Neural cell (in vitro differentiated cells): Measurements from ENCODE around the gene CYP2U1. TPM values are rescaled to one million over a fixed set of nuclear protein-coding genes. Genes with fewer than 3 reads are reported as not detected.

Experiments
- H2AFZ ChIP-seq: fragments of 200-600, 300-800 bp; sonication (generic), shearing (Covaris generic); 2 replicates; pipeline ENCODE4 v1.6.0; 2014; ENCODE audit warnings: low read depth, mild to moderate bottlenecking, antibody characterized with exemption, low read length, moderate library complexity
- H3F3A ChIP-seq: fragments of 200-600 bp; shearing (Covaris generic); 2 replicates; pipeline ENCODE4 v1.6.1; 2016; ENCODE audit warnings: mild to moderate bottlenecking, moderate library complexity, mixed read lengths, antibody characterized with exemption, low read length; ENCODE audit not compliant: insufficient read depth, poor library complexity, severe bottlenecking
- H3K27ac ChIP-seq: fragments of 200-600, 300-800 bp; sonication (generic), shearing (Covaris generic); 2 replicates; pipeline ENCODE4 v1.5.1; 2014; ENCODE audit warnings: mild to moderate bottlenecking, low read length, moderate library complexity
- H3K27me3 ChIP-seq: fragments of 300-800, 200-600 bp; sonication (generic), shearing (Covaris generic); 2 replicates; pipeline ENCODE4 v1.6.0; 2014; ENCODE audit warnings: mild to moderate bottlenecking, low read depth, low read length, moderate library complexity; ENCODE audit not compliant: insufficient read depth
- H3K36me3 ChIP-seq: fragments of 300-800, 200-600 bp; sonication (generic), shearing (Covaris generic); 2 replicates; pipeline ENCODE4 v1.5.1; 2014; ENCODE audit warnings: mild to moderate bottlenecking, antibody characterized with exemption, low read length, moderate library complexity; ENCODE audit not compliant: insufficient read depth
- H3K4me2 ChIP-seq: fragments of 300-800, 200-600 bp; sonication (generic), shearing (Covaris generic); 2 replicates; pipeline ENCODE4 v1.6.0; 2014; ENCODE audit warnings: mild to moderate bottlenecking, low read length
- H3K4me3 ChIP-seq: fragments of 300-800, 200-600 bp; sonication (generic), shearing (Covaris generic); 2 replicates; pipeline ENCODE4 v1.5.1; 2014; ENCODE audit warnings: mild to moderate bottlenecking, low read length, moderate library complexity
- H3K79me2 ChIP-seq: fragments of 200-600 bp; shearing (Covaris generic); replicated peaks from 2 replicates; pipeline ENCODE4 v1.6.0; 2014; ENCODE audit warnings: mild to moderate bottlenecking, low read length, moderate library complexity; ENCODE audit not compliant: insufficient read depth
- H3K9ac ChIP-seq: fragments of 300-800, 200-600 bp; sonication (generic), shearing (Covaris generic); 2 replicates; pipeline ENCODE4 v1.6.1; 2016; ENCODE audit warnings: mild to moderate bottlenecking, low read length, mixed read lengths
- H3K9me2 ChIP-seq: fragments of 200-600 bp; shearing (Covaris generic); 2 replicates; pipeline ENCODE4 v1.6.1; 2016; ENCODE audit warnings: mild to moderate bottlenecking, low read length, mixed read lengths; ENCODE audit not compliant: insufficient read depth
- H3K9me3 ChIP-seq: fragments of 200-600, 300-800 bp; sonication (generic), shearing (Covaris generic); 2 replicates; pipeline ENCODE4 v1.6.1; 2016; ENCODE audit warnings: mild to moderate bottlenecking, mixed run types, low read length, moderate library complexity, mixed read lengths
- H4K20me1 ChIP-seq: fragments of 200-600 bp; shearing (Covaris generic); 2 replicates; pipeline ENCODE4 v1.6.1; 2016; ENCODE audit warnings: mild to moderate bottlenecking, mixed run types; ENCODE audit not compliant: insufficient read depth
- EP300 ChIP-seq: fragments of 450-650 bp; conservative IDR thresholded peaks from 2 replicates; pipeline ENCODE4 v1.6.1; 2014; ENCODE audit warnings: antibody characterized with exemption, mild to moderate bottlenecking, moderate library complexity; ENCODE audit not compliant: poor library complexity, severe bottlenecking
- EZH2 ChIP-seq: fragments of 200-600, 300-800 bp; shearing (Covaris generic), sonication (generic); IDR thresholded peaks from 2 replicates; pipeline ENCODE4 v1.6.1; 2014; ENCODE audit warnings: antibody characterized with exemption, low read length, borderline replicate concordance, mild to moderate bottlenecking; ENCODE audit not compliant: insufficient read depth, poor library complexity, severe bottlenecking
- MXI1 ChIP-seq: fragments of 450-650 bp; conservative IDR thresholded peaks from 2 replicates; pipeline ENCODE4 v1.6.1; 2014; ENCODE audit warnings: antibody characterized with exemption, mild to moderate bottlenecking; ENCODE audit not compliant: poor library complexity, severe bottlenecking
- POLR2AphosphoS5 ChIP-seq: IDR thresholded peaks from 2 replicates; pipeline ENCODE4 v1.6.1; 2012
- RAD21 ChIP-seq: fragments of 450-650 bp; conservative IDR thresholded peaks from 2 replicates; pipeline ENCODE4 v1.6.1; 2014; ENCODE audit warnings: antibody characterized with exemption, mild to moderate bottlenecking, moderate library complexity
- SMC3 ChIP-seq: fragments of 450-650 bp; conservative IDR thresholded peaks from 2 replicates; pipeline ENCODE4 v1.6.1; 2014; ENCODE audit warnings: antibody characterized with exemption, mild to moderate bottlenecking, moderate library complexity; ENCODE audit not compliant: poor library complexity
- TAF1 ChIP-seq: IDR thresholded peaks from 2 replicates; pipeline ENCODE4 v1.6.1; 2012; ENCODE audit warnings: low read depth
- polyA plus RNA-seq: library from polyadenylated mRNA; depleted of rRNA; stranded (reverse); fragments of >200 nt; gene quantifications from 2 replicates; pipeline ENCODE4 v1.2.3, GENCODE V29; 2014
- TF ChIP-seq, protein P1 (sequence below): fragments of 450-650 bp; IDR thresholded peaks from 2 replicates; pipeline ENCODE4 v1.5.1; 2014; ENCODE audit warnings: antibody characterized with exemption, mild to moderate bottlenecking, moderate library complexity; ENCODE audit not compliant: poor library complexity, severe bottlenecking
- TF ChIP-seq, protein P2 (sequence below): IDR thresholded peaks from 2 replicates; pipeline ENCODE4 v1.6.1; 2012; ENCODE audit warnings: borderline replicate concordance

CYP2U1 gene
- polyA plus RNA-seq, 1 donor from 2014 or later, result 8.8 TPM

DNA sequence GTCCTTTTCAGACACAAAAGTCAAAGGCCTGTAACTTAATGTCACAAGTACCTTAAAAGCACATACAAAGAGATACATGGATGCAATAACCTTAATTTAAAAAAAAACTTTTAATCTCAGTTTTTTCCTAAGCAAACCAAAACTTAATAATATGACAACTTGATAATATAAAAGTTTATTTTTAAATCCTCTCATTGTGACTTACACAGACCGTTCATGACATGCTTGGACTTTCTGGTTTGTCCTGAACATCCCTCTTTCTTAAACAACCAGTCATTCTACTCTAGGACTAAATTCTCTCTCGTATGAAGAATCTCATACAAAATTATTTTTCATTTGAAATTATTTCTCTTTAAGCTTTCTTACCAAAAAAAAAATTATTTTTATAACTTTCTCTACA lies 43.1 kb upstream of the CYP2U1 start:
- Histone ChIP-seq H2AFZ (no peak overlapping the region), H3K4me3 (no peak overlapping the region), H3K36me3 (no peaks in the 10 kb centered on the region), H4K20me1 (no peaks in the 10 kb centered on the region), H3K9ac (no peak overlapping the region), H3K27me3 (no peaks in the 10 kb centered on the region), H3K4me2 (no peak overlapping the region), H3K9me3 (no peaks in the 10 kb centered on the region), H3K9me2 (no peaks in the 10 kb centered on the region), H3K79me2 (no peaks in the 10 kb centered on the region), H3K27ac (no peak overlapping the region), H3F3A (no peaks in the 10 kb centered on the region)
- TF ChIP-seq TAF1 (no peak), EP300 (no peak), RAD21 (no peak), POLR2AphosphoS5 (no peak)
- TF ChIP-seq, protein P1, sequence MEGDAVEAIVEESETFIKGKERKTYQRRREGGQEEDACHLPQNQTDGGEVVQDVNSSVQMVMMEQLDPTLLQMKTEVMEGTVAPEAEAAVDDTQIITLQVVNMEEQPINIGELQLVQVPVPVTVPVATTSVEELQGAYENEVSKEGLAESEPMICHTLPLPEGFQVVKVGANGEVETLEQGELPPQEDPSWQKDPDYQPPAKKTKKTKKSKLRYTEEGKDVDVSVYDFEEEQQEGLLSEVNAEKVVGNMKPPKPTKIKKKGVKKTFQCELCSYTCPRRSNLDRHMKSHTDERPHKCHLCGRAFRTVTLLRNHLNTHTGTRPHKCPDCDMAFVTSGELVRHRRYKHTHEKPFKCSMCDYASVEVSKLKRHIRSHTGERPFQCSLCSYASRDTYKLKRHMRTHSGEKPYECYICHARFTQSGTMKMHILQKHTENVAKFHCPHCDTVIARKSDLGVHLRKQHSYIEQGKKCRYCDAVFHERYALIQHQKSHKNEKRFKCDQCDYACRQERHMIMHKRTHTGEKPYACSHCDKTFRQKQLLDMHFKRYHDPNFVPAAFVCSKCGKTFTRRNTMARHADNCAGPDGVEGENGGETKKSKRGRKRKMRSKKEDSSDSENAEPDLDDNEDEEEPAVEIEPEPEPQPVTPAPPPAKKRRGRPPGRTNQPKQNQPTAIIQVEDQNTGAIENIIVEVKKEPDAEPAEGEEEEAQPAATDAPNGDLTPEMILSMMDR, result no peak
- TF ChIP-seq, protein P2, sequence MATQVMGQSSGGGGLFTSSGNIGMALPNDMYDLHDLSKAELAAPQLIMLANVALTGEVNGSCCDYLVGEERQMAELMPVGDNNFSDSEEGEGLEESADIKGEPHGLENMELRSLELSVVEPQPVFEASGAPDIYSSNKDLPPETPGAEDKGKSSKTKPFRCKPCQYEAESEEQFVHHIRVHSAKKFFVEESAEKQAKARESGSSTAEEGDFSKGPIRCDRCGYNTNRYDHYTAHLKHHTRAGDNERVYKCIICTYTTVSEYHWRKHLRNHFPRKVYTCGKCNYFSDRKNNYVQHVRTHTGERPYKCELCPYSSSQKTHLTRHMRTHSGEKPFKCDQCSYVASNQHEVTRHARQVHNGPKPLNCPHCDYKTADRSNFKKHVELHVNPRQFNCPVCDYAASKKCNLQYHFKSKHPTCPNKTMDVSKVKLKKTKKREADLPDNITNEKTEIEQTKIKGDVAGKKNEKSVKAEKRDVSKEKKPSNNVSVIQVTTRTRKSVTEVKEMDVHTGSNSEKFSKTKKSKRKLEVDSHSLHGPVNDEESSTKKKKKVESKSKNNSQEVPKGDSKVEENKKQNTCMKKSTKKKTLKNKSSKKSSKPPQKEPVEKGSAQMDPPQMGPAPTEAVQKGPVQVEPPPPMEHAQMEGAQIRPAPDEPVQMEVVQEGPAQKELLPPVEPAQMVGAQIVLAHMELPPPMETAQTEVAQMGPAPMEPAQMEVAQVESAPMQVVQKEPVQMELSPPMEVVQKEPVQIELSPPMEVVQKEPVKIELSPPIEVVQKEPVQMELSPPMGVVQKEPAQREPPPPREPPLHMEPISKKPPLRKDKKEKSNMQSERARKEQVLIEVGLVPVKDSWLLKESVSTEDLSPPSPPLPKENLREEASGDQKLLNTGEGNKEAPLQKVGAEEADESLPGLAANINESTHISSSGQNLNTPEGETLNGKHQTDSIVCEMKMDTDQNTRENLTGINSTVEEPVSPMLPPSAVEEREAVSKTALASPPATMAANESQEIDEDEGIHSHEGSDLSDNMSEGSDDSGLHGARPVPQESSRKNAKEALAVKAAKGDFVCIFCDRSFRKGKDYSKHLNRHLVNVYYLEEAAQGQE, result no peak

DNA sequence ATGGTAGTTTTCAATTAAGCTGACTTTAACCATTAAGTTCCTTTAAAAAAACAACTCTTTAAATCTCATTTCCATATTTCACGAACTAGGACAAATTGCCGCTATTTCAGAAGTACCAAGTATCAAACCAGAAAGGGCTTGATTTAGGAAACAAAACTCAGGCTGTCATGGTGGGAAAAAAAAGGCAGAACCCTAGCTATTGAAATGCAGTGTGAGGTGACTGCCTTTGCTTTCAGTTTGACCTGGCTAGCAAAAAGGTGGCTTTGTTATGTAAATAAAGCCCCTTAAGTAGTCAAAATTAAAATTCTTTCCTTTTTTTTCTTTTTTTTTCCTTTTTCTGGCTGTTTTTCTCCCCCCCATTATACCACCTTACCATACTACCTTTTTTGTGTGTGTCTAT lies 40.6 kb upstream of the CYP2U1 start:
- Histone ChIP-seq H4K20me1 (no peaks in the 10 kb centered on the region), H3K9ac (no peak overlapping the region), H3K4me2 (no peak overlapping the region), H3K27me3 (no peaks in the 10 kb centered on the region), H3K9me3 (no peaks in the 10 kb centered on the region), H2AFZ (no peak overlapping the region), H3K36me3 (no peaks in the 10 kb centered on the region), H3K9me2 (no peaks in the 10 kb centered on the region), H3K27ac (no peak overlapping the region), H3F3A (no peaks in the 10 kb centered on the region), H3K79me2 (no peaks in the 10 kb centered on the region), H3K4me3 (no peak overlapping the region)
- TF ChIP-seq POLR2AphosphoS5 (no peak), RAD21 (no peak), MXI1 (no peak), SMC3 (no peak), TAF1 (no peak), EZH2 (no peak)
- TF ChIP-seq, protein P1, result no peak
